ENCODE measurements around the gene GNG12. TPM values are rescaled to one million over a fixed set of nuclear protein-coding genes. Genes with fewer than 3 reads are reported as not detected.

The GNG12 gene
- total RNA-seq, 1 donor from 2014 or later, result 18.5 TPM

DNA sequence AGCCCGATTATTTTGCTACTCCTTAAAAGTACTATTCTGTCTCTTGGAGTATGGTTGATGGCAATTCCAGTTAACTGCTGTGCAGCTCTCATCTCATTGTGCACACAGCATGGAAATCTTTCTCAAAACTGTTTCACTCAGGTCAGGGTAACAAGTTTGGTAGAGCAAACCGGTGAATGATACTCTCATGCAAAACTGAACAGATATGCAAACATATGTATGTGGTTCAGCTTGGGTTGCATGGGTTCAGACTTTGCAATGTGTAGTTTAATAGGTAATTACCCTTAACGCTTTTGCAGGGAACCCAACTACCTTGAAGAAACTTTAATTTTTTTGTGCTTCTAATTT is 146.1 kb downstream of the GNG12 start:
- Mint-ChIP-seq H3K9me3 (no peaks in the 10 kb centered on the region), H3K27ac (ENCODE audit: unreplicated experiment) (no peak overlapping the region), H3K36me3 (ENCODE audit: low read depth) (peaks cover 10% of the 10 kb centered on the region), H3K4me3 (peak overlapping the region; percentile 99), H3K27me3 (ENCODE audit: low read depth) (no peaks in the 10 kb centered on the region), H3K4me1 (peaks cover 25% of the 10 kb centered on the region)
- DNase-seq (ENCODE audit: low read depth, low spot score), result no peak
- TF ChIP-seq, protein P1, sequence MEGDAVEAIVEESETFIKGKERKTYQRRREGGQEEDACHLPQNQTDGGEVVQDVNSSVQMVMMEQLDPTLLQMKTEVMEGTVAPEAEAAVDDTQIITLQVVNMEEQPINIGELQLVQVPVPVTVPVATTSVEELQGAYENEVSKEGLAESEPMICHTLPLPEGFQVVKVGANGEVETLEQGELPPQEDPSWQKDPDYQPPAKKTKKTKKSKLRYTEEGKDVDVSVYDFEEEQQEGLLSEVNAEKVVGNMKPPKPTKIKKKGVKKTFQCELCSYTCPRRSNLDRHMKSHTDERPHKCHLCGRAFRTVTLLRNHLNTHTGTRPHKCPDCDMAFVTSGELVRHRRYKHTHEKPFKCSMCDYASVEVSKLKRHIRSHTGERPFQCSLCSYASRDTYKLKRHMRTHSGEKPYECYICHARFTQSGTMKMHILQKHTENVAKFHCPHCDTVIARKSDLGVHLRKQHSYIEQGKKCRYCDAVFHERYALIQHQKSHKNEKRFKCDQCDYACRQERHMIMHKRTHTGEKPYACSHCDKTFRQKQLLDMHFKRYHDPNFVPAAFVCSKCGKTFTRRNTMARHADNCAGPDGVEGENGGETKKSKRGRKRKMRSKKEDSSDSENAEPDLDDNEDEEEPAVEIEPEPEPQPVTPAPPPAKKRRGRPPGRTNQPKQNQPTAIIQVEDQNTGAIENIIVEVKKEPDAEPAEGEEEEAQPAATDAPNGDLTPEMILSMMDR (conservative IDR thresholded peaks at IDR 0.05), result no peak

DNA sequence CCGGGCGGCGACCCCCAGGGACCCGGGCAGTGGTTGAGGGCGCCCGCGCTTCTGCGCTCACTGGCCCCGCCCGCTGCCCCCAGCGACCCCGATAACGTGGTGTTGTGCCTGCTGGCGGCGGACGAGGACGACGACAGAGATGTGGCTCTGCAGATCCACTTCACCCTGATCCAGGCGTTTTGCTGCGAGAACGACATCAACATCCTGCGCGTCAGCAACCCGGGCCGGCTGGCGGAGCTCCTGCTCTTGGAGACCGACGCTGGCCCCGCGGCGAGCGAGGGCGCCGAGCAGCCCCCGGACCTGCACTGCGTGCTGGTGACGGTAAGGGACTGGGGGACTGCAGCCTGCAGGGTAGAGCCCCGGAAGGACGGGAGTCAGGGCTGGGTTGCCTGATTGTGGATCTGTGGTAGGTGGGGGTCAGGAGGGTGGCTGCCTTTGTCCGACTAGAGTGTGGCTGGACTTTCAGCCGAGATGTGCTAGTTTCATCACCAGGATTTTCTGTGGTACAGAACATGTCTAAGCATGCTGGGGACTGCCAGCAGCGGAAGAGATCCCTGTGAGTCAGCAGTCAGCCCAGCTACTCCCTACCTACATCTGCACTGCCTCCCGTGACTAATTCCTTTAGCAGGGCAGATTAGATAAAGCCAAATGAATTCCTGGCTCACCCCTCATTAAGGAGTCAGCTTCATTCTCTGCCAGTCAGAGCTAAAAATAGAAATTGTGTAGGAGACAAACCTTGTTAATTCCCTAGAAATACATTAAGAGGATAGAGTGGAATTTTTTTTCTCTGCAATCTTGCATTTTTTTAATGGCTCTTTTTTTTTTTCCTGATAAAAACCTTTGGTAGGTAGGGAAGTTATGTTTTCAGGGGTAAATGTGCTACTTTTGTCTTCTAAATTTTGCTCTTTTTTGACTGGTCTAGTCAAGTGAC is 146.7 kb downstream of the GNG12 start:
- TF ChIP-seq, protein P1 (conservative IDR thresholded peaks at IDR 0.05), result no peak
- H3K9me3 Mint-ChIP-seq, result no peaks in the 10 kb centered on the region
- H3K36me3 Mint-ChIP-seq (ENCODE audit: low read depth), result peaks cover 10% of the 10 kb centered on the region
- H3K27ac Mint-ChIP-seq (ENCODE audit: unreplicated experiment), result peak overlapping the region; percentile 93
- no peaks in the 10 kb centered on the region for H3K27me3 Mint-ChIP-seq (ENCODE audit: low read depth)
- peak overlapping the region; percentile 99 for H3K4me3 Mint-ChIP-seq
- peak; percentile 57 for DNase-seq (ENCODE audit: low read depth, low spot score)
- peaks cover 25% of the 10 kb centered on the region for H3K4me1 Mint-ChIP-seq

DNA sequence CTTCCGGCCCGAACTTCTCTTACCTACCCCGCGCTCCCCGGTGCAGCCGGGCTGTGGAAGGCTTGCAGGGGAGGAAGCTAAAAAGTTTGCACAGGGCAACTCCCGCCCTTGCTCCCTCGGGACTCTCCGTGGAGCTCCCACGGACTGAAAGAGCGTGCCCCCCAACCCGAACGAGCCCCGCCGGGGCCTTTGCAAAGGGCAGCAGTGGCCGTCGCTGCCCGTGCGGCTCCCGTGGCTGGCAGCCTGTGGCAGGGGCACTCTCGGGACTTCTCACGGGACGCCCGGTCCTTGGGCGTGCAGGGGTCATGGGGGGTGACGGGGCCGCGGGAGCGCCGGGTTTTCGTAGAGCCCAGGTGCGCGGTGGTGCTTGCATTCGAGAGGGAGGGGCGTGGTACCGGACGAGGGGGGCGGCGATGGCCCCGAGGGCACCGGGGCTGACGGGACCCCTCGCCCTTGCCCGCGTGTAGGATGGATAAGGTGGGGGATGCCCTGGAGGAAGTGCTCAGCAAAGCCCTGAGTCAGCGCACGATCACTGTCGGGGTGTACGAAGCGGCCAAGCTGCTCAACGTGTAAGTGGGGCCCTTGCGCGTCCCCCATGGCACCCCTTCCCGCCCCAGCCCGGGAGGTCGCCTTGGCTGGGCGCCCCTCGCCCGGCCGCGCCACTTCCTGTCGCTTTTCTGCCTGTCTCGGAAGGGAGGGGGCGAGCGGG is 147.6 kb downstream of the GNG12 start:
- peaks cover 25% of the 10 kb centered on the region for H3K4me1 Mint-ChIP-seq
- peak overlapping the region; percentile 68 for H3K27ac Mint-ChIP-seq (ENCODE audit: unreplicated experiment)
- peaks cover 10% of the 10 kb centered on the region for H3K36me3 Mint-ChIP-seq (ENCODE audit: low read depth)

GRCh38 chr1:67685067-67685557 is 148.2 kb downstream of the GNG12 start, which contains the start of gene GADD45A:
Gene GADD45A (plus strand): TSS chr1:67685201. CDS start chr1:67685495, 294 bp downstream.
- Mint-ChIP-seq H3K27me3 (ENCODE audit: low read depth) (no peaks in the 10 kb centered on the region), H3K4me3 (peak within 1 kb of the TSS; percentile 99), H3K4me1 (peaks cover 25% of the 10 kb centered on the region), H3K27ac (ENCODE audit: unreplicated experiment) (peak within 1 kb of the TSS; percentile 68), H3K9me3 (no peaks in the 10 kb centered on the region), H3K36me3 (ENCODE audit: low read depth) (peaks cover 10% of the 10 kb centered on the region)
- TF ChIP-seq, protein P1 (conservative IDR thresholded peaks at IDR 0.05), result no peak
- DNase-seq (ENCODE audit: low read depth, low spot score), result peak; percentile 94

More for the DNA sequence above, 147.6 kb downstream of the GNG12 start:
- H3K9me3 Mint-ChIP-seq, result no peaks in the 10 kb centered on the region
- peak; percentile 32 for DNase-seq (ENCODE audit: low read depth, low spot score)
- peak overlapping the region; percentile 99 for H3K4me3 Mint-ChIP-seq
- TF ChIP-seq, protein P1 (conservative IDR thresholded peaks at IDR 0.05), result no peak
- H3K27me3 Mint-ChIP-seq (ENCODE audit: low read depth), result no peaks in the 10 kb centered on the region

DNA sequence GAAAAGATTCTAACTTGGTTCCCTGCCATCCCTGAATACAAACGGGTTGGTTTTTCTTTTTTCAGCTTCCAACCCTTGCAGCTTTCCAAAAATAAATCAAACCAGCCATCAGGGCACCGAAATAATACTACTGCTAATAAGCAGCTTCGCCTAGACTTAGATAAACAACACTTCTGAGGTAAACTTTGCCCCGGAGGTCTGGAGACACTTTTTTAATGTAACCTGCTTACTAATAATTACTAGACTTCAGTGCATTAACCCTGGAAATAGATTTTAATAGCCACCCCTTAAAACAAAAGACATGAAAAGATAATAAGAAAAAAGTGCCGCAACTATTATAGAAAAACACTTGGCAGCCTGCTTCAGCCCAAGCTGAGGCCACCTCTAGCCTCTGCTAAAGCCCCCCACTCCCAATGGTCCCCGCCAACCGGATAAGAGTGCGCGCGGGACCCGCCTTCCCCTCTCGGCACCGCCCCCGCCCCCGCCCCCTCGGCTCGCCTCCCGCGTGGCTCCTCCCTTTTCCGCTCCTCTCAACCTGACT is 148.7 kb downstream of the GNG12 start:
- TF ChIP-seq, protein P1 (conservative IDR thresholded peaks at IDR 0.05), result no peak
- H3K4me1 Mint-ChIP-seq, result peaks cover 25% of the 10 kb centered on the region
- H3K4me3 Mint-ChIP-seq, result peak overlapping the region; percentile 99
- H3K36me3 Mint-ChIP-seq (ENCODE audit: low read depth), result peaks cover 10% of the 10 kb centered on the region
- no peaks in the 10 kb centered on the region for H3K9me3 Mint-ChIP-seq
- H3K27me3 Mint-ChIP-seq (ENCODE audit: low read depth), result no peaks in the 10 kb centered on the region
- no peak overlapping the region for H3K27ac Mint-ChIP-seq (ENCODE audit: unreplicated experiment)
- no peak for DNase-seq (ENCODE audit: low read depth, low spot score)

Data from neural crest cell (in vitro differentiated cells).